H1 (cell line): ENCODE measurements around the gene GRXCR2. TPM values are rescaled to one million over a fixed set of nuclear protein-coding genes. Genes with fewer than 3 reads are reported as not detected.

Experiments used
- CTCF ChIA-PET: fragments of 300-600 bp; sonication (Branson Sonifier 250); formaldehyde crosslinking; loops from one replicate; lab custom pipeline; 2021; ENCODE audit not compliant: partially characterized antibody; lab: Charles Lee
- POLR2A ChIA-PET: fragments of 300-600 bp; sonication (Branson Sonifier 250); formaldehyde crosslinking; loops from one replicate; lab custom pipeline; 2021; ENCODE audit warnings: inconsistent platforms; ENCODE audit not compliant: partially characterized antibody; lab: Charles Lee
- DNase-seq, 2 experiments: peaks; one replicate each; pipeline versions ENCODE4 v3.0.0 to v3.0.0-alpha.2; 2010 to 2022; ENCODE audit warnings: low spot score in 2 of 2, low read depth in 1 of 2, mixed read lengths in 1 of 2
- FAIRE-seq: peaks from 2 replicates; lab custom pipeline; 2011; peaks lifted over from hg19 to GRCh38; lab: Jason Lieb, UNC
- H2AFZ ChIP-seq: 2 replicates; pipeline ENCODE4 v1.8.1; 2012; ENCODE audit warnings: low read length, inconsistent platforms
- H2AK5ac ChIP-seq: 2 replicates; pipeline ENCODE4 v1.6.1; 2013; ENCODE audit warnings: low read depth, low read length
- H2BK120ac ChIP-seq: replicated peaks from 2 replicates; pipeline ENCODE3; 2013; ENCODE audit warnings: low read depth, low read length, inconsistent platforms
- H2BK12ac ChIP-seq: 2 replicates; pipeline ENCODE4 v1.6.1; 2013; ENCODE audit warnings: low read depth, low read length
- H2BK15ac ChIP-seq: 2 replicates; pipeline ENCODE4 v1.6.1; 2013; ENCODE audit warnings: low read length
- H2BK20ac ChIP-seq: 2 replicates; pipeline ENCODE4 v1.6.1; 2013; ENCODE audit warnings: low read length
- H2BK5ac ChIP-seq: 2 replicates; pipeline ENCODE4 v1.6.1; 2013; ENCODE audit warnings: low read depth, low read length
- H3K14ac ChIP-seq: 2 replicates; pipeline ENCODE4 v1.6.1; 2013; ENCODE audit warnings: inconsistent platforms; ENCODE audit not compliant: insufficient read length
- H3K18ac ChIP-seq: 2 replicates; pipeline ENCODE4 v1.6.1; 2013; ENCODE audit warnings: low read length; ENCODE audit errors: extremely low read depth
- H3K23ac ChIP-seq: 2 replicates; pipeline ENCODE4 v1.6.1; 2013; ENCODE audit warnings: inconsistent platforms; ENCODE audit not compliant: insufficient read length
- H3K23me2 ChIP-seq: 2 replicates; pipeline ENCODE4 v1.6.1; 2013; ENCODE audit warnings: low read depth, low read length
- H3K27ac ChIP-seq: 2 replicates; pipeline ENCODE4 v1.6.1; 2011; ENCODE audit warnings: low read depth, low read length, inconsistent platforms
- H3K27me3 ChIP-seq, 4 experiments: replicated peaks in 1 of 4; 1 replicate in 1 of 4; 2 replicates in 3 of 4; pipeline versions ENCODE4 v1.6.1 to v1.8.1; 2011 to 2013; ENCODE audit warnings: low read length in 3 of 4, mild to moderate bottlenecking in 3 of 4, inconsistent platforms in 2 of 4, mixed read lengths in 2 of 4, moderate library complexity in 1 of 4; ENCODE audit not compliant: control insufficient read depth in 3 of 4, insufficient read depth in 3 of 4; ENCODE audit errors: extremely low read depth in 1 of 4
- H3K36me3 ChIP-seq, 4 experiments: 2 replicates each; pipeline versions ENCODE4 v1.6.1 to v1.8.1; 2011 to 2013; ENCODE audit warnings: mild to moderate bottlenecking in 4 of 4, low read length in 3 of 4, moderate library complexity in 2 of 4, control low read depth in 1 of 4, inconsistent platforms in 1 of 4; ENCODE audit not compliant: insufficient read depth in 4 of 4, control insufficient read depth in 2 of 4
- H3K4ac ChIP-seq: replicated peaks from 2 replicates; pipeline ENCODE3; 2013; ENCODE audit warnings: low read length, low read depth, mixed read lengths, inconsistent platforms; ENCODE audit not compliant: insufficient read length
- H3K4me1 ChIP-seq, 4 experiments: replicated peaks in 1 of 4; 1 replicate in 1 of 4; 2 replicates in 3 of 4; pipeline versions ENCODE4 v1.6.1 to v1.8.1; 2011 to 2013; ENCODE audit warnings: low read length in 3 of 4, inconsistent platforms in 2 of 4, mixed read lengths in 1 of 4; ENCODE audit not compliant: insufficient read depth in 4 of 4, control insufficient read depth in 3 of 4
- H3K4me2 ChIP-seq, 2 experiments: 2 replicates each; pipeline versions ENCODE4 v1.6.1 to v1.8.1; 2011 to 2013; ENCODE audit warnings: low read depth in 2 of 2, low read length in 2 of 2, control low read depth in 1 of 2, inconsistent platforms in 1 of 2, mild to moderate bottlenecking in 1 of 2; ENCODE audit not compliant: insufficient read depth in 1 of 2
- H3K4me3 ChIP-seq, 4 experiments: fragments of 200-600, 300-600 bp in 1 of 4; sonication (generic), shearing (Covaris generic), sonication (Bioruptor Twin) in 1 of 4; 2 replicates each; pipeline versions ENCODE4 v1.5.1 to v1.8.1; 2011 to 2016; ENCODE audit warnings: low read length in 4 of 4, low read depth in 3 of 4, control low read depth in 2 of 4, inconsistent platforms in 2 of 4, mild to moderate bottlenecking in 2 of 4, mixed read lengths in 1 of 4, moderate library complexity in 1 of 4; ENCODE audit not compliant: insufficient read depth in 2 of 4; ENCODE audit errors: extremely low read depth in 1 of 4
- H3K56ac ChIP-seq: replicated peaks from 2 replicates; pipeline ENCODE3; 2013; ENCODE audit warnings: low read depth, mild to moderate bottlenecking, mixed read lengths, low read length, inconsistent platforms; ENCODE audit not compliant: insufficient read length
- H3K79me1 ChIP-seq: 2 replicates; pipeline ENCODE4 v1.6.1; 2013; ENCODE audit warnings: low read depth, low read length, control low read depth
- H3K79me2 ChIP-seq, 2 experiments: 2 replicates each; pipeline versions ENCODE4 v1.6.1 to v1.8.1; 2012 to 2013; ENCODE audit warnings: low read length in 2 of 2, mild to moderate bottlenecking in 2 of 2, inconsistent platforms in 1 of 2; ENCODE audit not compliant: insufficient read depth in 2 of 2, control insufficient read depth in 1 of 2
- H3K9ac ChIP-seq, 4 experiments: replicated peaks in 1 of 4; 1 replicate in 1 of 4; 2 replicates in 3 of 4; pipeline versions ENCODE4 v1.6.1 to v1.8.1; 2011 to 2013; ENCODE audit warnings: low read depth in 3 of 4, low read length in 3 of 4, control low read depth in 2 of 4, mild to moderate bottlenecking in 2 of 4, moderate library complexity in 2 of 4, inconsistent platforms in 1 of 4; ENCODE audit errors: extremely low read depth in 1 of 4
- H3K9me3 ChIP-seq, 2 experiments: 2 replicates each; pipeline versions ENCODE4 v1.6.1 to v1.8.1; 2012 to 2013; ENCODE audit warnings: mild to moderate bottlenecking in 2 of 2, moderate library complexity in 2 of 2, control low read depth in 1 of 2, inconsistent platforms in 1 of 2, low read depth in 1 of 2, low read length in 1 of 2, mixed read lengths in 1 of 2; ENCODE audit not compliant: insufficient read depth in 2 of 2
- H4K20me1 ChIP-seq, 2 experiments: replicated peaks in 1 of 2; 2 replicates each; pipeline versions ENCODE3 to v1.8.1; 2011 to 2013; ENCODE audit warnings: inconsistent platforms in 2 of 2, low read length in 2 of 2, mild to moderate bottlenecking in 1 of 2; ENCODE audit not compliant: insufficient read depth in 2 of 2, control insufficient read depth in 1 of 2
- H4K5ac ChIP-seq: 2 replicates; pipeline ENCODE4 v1.6.1; 2013; ENCODE audit warnings: low read length, low read depth, mixed read lengths, inconsistent platforms; ENCODE audit not compliant: insufficient read length
- H4K8ac ChIP-seq: 2 replicates; pipeline ENCODE4 v1.8.0; 2013; ENCODE audit warnings: mild to moderate bottlenecking, moderate library complexity, low read length, inconsistent platforms; ENCODE audit not compliant: insufficient read depth; ENCODE audit errors: extremely low read depth
- H4K91ac ChIP-seq: replicated peaks from 2 replicates; pipeline ENCODE3; 2013; ENCODE audit warnings: low read length, mixed read lengths, inconsistent platforms; ENCODE audit not compliant: insufficient read length
- BCL11A ChIP-seq, 2 experiments: IDR thresholded peaks; one replicate each; pipeline ENCODE4 v1.6.1; 2011; ENCODE audit warnings: low read depth in 2 of 2, low read length in 2 of 2, mild to moderate bottlenecking in 2 of 2
- CHD2 ChIP-seq: IDR thresholded peaks from 2 replicates; pipeline ENCODE4 v1.6.1; 2012; ENCODE audit warnings: low read length, improper control_type of control experiment
- KDM4A ChIP-seq: IDR thresholded peaks from one replicate; pipeline ENCODE4 v1.7.1; 2012; ENCODE audit warnings: low read depth, mild to moderate bottlenecking, moderate library complexity, low read length, inconsistent platforms; ENCODE audit not compliant: severe bottlenecking
- NRF1 ChIP-seq: IDR thresholded peaks from 2 replicates; pipeline ENCODE4 v1.6.1; 2011; ENCODE audit warnings: mild to moderate bottlenecking, low read depth, low read length, improper control_type of control experiment
- PHF8 ChIP-seq: fragments of 200-600 bp; sonication (generic); conservative IDR thresholded peaks from 2 replicates; pipeline ENCODE4 v1.7.1; 2012; ENCODE audit warnings: low read depth, mild to moderate bottlenecking, inconsistent platforms, low read length, moderate library complexity
- POU5F1 ChIP-seq: IDR thresholded peaks from 2 replicates; pipeline ENCODE4 v1.6.1; 2011; ENCODE audit warnings: low read depth, mild to moderate bottlenecking, low read length, moderate library complexity
- RBBP5 ChIP-seq: IDR thresholded peaks from 2 replicates; pipeline ENCODE4 v1.7.1; 2012; ENCODE audit warnings: low read depth, mild to moderate bottlenecking, inconsistent platforms, low read length, moderate library complexity, borderline replicate concordance
- SRF ChIP-seq: IDR thresholded peaks from 2 replicates; pipeline ENCODE4 v1.6.1; 2011; ENCODE audit warnings: mild to moderate bottlenecking, low read depth, low read length, moderate library complexity
- TBP ChIP-seq: IDR thresholded peaks from 2 replicates; pipeline ENCODE4 v1.6.1; 2011; ENCODE audit warnings: low read depth, low read length, improper control_type of control experiment
- WGBS, 2 experiments: shearing (Covaris generic) in 1 of 2; methylation state at CpG; one replicate each; pipeline versions ENCODE4 v1.1.6 to v1.1.7; 2013 to 2015; ENCODE audit warnings: low lambda C conversion rate in 2 of 2, mixed read lengths in 2 of 2, inconsistent platforms in 1 of 2, low coverage in 1 of 2, missing lambda C conversion rate in 1 of 2; ENCODE audit not compliant: insufficient replicate concordance in 2 of 2, insufficient coverage in 1 of 2, insufficient read length in 1 of 2; ENCODE audit errors: extremely low coverage in 1 of 2, missing lambda C conversion rate in 1 of 2; 5-methylcytosine and 5-hydroxymethylcytosine counted together
- polyA plus RNA-seq, 7 experiments: library from polyadenylated mRNA; depleted of rRNA in 3 of 7; stranded (reverse) in 5 of 7; unstranded in 2 of 7; fragments of >200 nt in 5 of 7; fragments of 200-250 nt in 2 of 7; gene quantifications; 1 replicate in 5 of 7; 2 replicates in 1 of 7; 4 replicates in 1 of 7; pipeline versions ENCODE4 v1.2.1 to v1.2.3, GENCODE V29; 2011 to 2013; ENCODE audit warnings: missing spikeins in 2 of 7, mixed read lengths in 2 of 7
- total RNA-seq: library from RNA; stranded (reverse); fragmentation: NEBNext Ultra II Directional; extraction: Animal tissue kit (Norgen Biotek cat#: 25700); gene quantifications from 2 replicates; pipeline ENCODE4 v1.2.1, GENCODE V29; 2021

Gene GRXCR2
- total and polyA plus RNA-seq, 2 of the 8 experiments (the other 6 are each of a cell fraction or from before 2014, with no cell fraction given), result not detected

- no peak overlapping the region for H3K18ac ChIP-seq
- no peaks in the 10 kb centered on the region for H4K20me1 ChIP-seq
- no peak overlapping the region for H3K9ac ChIP-seq
- no peak overlapping the region for H4K5ac ChIP-seq
- DNase-seq, result no peak
- H4K8ac ChIP-seq, result no peak overlapping the region
- no peak overlapping the region for H2BK12ac ChIP-seq
- no peak overlapping the region for H2AFZ ChIP-seq
- no peak overlapping the region for H2AK5ac ChIP-seq
- H4K91ac ChIP-seq, result no peak overlapping the region
- no peak overlapping the region for H3K27ac ChIP-seq
- H3K4me3 ChIP-seq, result no peak overlapping the region
- WGBS, 2 experiments, result 91% methylated on average over 4 of the region's 4 CpGs; no CpG with 5 or more reads in 1 of the 2 experiments
- no peak overlapping the region for H3K14ac ChIP-seq
- H3K36me3 ChIP-seq, result no peaks in the 10 kb centered on the region; a peak in 1 of 8 replicates
- no peak overlapping the region for H3K4ac ChIP-seq
- no peak overlapping the region for H3K56ac ChIP-seq
- H3K79me2 ChIP-seq, result no peaks in the 10 kb centered on the region
- H3K23ac ChIP-seq, result no peak overlapping the region
- no peak overlapping the region for H3K4me2 ChIP-seq
- H3K9me3 ChIP-seq, result no peaks in the 10 kb centered on the region
- no peak overlapping the region for H2BK120ac ChIP-seq
- ChIA-PET CTCF (interaction anchor here (1.0 to 3.3 kb wide), 3 partner anchors 9 to 171 kb away, joined by 3 to 15 read pairs (median 5); no protein-coding TSS in a partner anchor), POLR2A (no interaction called here)
- no peak overlapping the region for H2BK20ac ChIP-seq
- H2BK15ac ChIP-seq, result no peak overlapping the region
- no peak overlapping the region for H2BK5ac ChIP-seq
- H3K27me3 ChIP-seq, result no peaks in the 10 kb centered on the region
- FAIRE-seq, result no peak
- no peaks in the 10 kb centered on the region for H3K23me2 ChIP-seq
- no peaks in the 10 kb centered on the region for H3K4me1 ChIP-seq
- H3K79me1 ChIP-seq, result no peaks in the 10 kb centered on the region
- TF ChIP-seq SRF (no peak), TBP (no peak), KDM4A (no peak), BCL11A (IDR thresholded peaks at IDR 0.05; ENCODE audit: low read depth in 2 of 2, low read length in 2 of 2) (no peak), CHD2 (no peak), RBBP5 (no peak), NRF1 (no peak), PHF8 (no peak), POU5F1 (no peak)
Measured at GRCh38 chr5:145869753-145870152, 3.1 kb downstream of the GRXCR2 start.
